SH-SY5Y (cell line): Measurements from ENCODE around the gene ACY1.

ENCODE experiments used
- GATA2 ChIP-seq: IDR thresholded peaks from 2 replicates; pipeline ENCODE4 v1.6.1; 2011; ENCODE audit warnings: mild to moderate bottlenecking, low read depth, low read length
- GATA3 ChIP-seq: IDR thresholded peaks from 2 replicates; pipeline ENCODE4 v1.6.1; 2011; ENCODE audit warnings: low read depth, mild to moderate bottlenecking, low read length, moderate library complexity

DNA sequence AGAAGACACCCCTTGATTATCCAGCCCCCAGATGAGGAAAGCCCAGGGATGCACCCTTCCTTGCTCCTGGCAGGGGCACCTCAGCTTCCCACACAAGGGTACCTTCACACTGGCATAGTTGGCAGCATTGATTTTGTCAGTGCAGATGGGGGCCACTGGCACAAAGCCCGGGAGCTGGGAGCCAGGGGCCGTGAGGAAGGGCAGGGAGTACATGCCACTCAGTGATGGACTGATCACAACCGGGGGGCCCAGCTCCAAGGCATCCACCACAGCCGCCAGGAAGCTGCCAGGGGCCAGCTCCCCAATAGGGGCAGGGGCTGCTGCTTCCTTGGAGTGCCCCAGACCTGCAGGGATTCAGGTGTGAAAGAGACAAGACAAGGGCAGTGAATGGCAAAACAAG lies 13.5 kb upstream of the ACY1 start:
- no peak for TF ChIP-seq GATA3
- TF ChIP-seq GATA2, result no peak
